ENCODE data around the gene SLC26A8.

GRCh38 chr6:36028088-36028876 lies 3.8 kb upstream of the SLC26A8 start:
- TF ChIP-seq CTCF (IDR thresholded peaks at IDR 0.05; ENCODE audit: insufficient read depth, low read depth, low read length), result no peak
- TF ChIP-seq EZH2 (IDR thresholded peaks at IDR 0.05; ENCODE audit: insufficient read depth, low read length), result no peak
